IMR-90 (cell line): ENCODE measurements around the gene BCAP31. TPM values are rescaled to one million over a fixed set of nuclear protein-coding genes. Genes with fewer than 3 reads are reported as not detected.
A peak's percentile ranks its signal among the peaks of the same experiment; 100 is the strongest.

Experiments used
- ATAC-seq: fragments of 200-7000 bp; cut with Tn5 transposase; 2 replicates; pipeline ENCODE4 v1.9.1; 2020; ENCODE audit warnings: low read depth, mild to moderate bottlenecking, moderate library complexity
- BruUV-seq: library from RNA; stranded (reverse); fragments of 400-500 nt; replicated peaks from 2 replicates; lab custom pipeline; 2021; lab: Mats Ljungman, UMichigan
- CTCF ChIA-PET: fragments of 300-600 bp; formaldehyde crosslinking; extraction: SDS; loops from one replicate; lab custom pipeline; 2021; ENCODE audit warnings: antibody characterized with exemption; lab: Yijun Ruan, JAX
- POLR2A ChIA-PET: fragments of 300-600 bp; sonication (Branson Sonifier 250); formaldehyde crosslinking; loops from one replicate; lab custom pipeline; 2022; ENCODE audit warnings: antibody characterized with exemption; ENCODE audit not compliant: unreplicated experiment; lab: Charles Lee
- DNase-seq: peaks from one replicate; pipeline ENCODE4 v3.0.0; 2013
- H2AFZ ChIP-seq: replicated peaks from 2 replicates; pipeline ENCODE3; 2013; ENCODE audit warnings: low read length, mild to moderate bottlenecking; ENCODE audit not compliant: poor library complexity
- H2AK5ac ChIP-seq: 2 replicates; pipeline ENCODE4 v1.6.1; 2013; ENCODE audit warnings: low read depth, low read length, inconsistent platforms
- H2AK9ac ChIP-seq: replicated peaks from 2 replicates; pipeline ENCODE3; 2013; ENCODE audit warnings: mild to moderate bottlenecking, low read depth, low read length, moderate library complexity; ENCODE audit not compliant: poor library complexity
- H2BK120ac ChIP-seq: 2 replicates; pipeline ENCODE4 v1.6.1; 2013; ENCODE audit warnings: low read depth, low read length, inconsistent platforms
- H2BK15ac ChIP-seq: 3 replicates; pipeline ENCODE4 v1.6.1; 2013; ENCODE audit warnings: low read depth, low read length, inconsistent platforms
- H2BK20ac ChIP-seq: 2 replicates; pipeline ENCODE4 v1.6.1; 2013; ENCODE audit warnings: low read depth, mild to moderate bottlenecking, inconsistent platforms, low read length, moderate library complexity
- H2BK5ac ChIP-seq: 2 replicates; pipeline ENCODE4 v1.6.1; 2013; ENCODE audit warnings: mild to moderate bottlenecking, low read depth, low read length, inconsistent platforms; ENCODE audit not compliant: poor library complexity, severe bottlenecking
- H3K14ac ChIP-seq: replicated peaks from 2 replicates; pipeline ENCODE4 v1.6.1; 2013; ENCODE audit warnings: low read depth, low read length, inconsistent platforms
- H3K18ac ChIP-seq: 2 replicates; pipeline ENCODE4 v1.6.1; 2013; ENCODE audit warnings: low read depth, low read length, control low read depth
- H3K23ac ChIP-seq: 2 replicates; pipeline ENCODE4 v1.6.1; 2013; ENCODE audit warnings: low read depth, low read length, inconsistent platforms
- H3K27ac ChIP-seq: 2 replicates; pipeline ENCODE4 v1.5.1; 2013; ENCODE audit warnings: mild to moderate bottlenecking, control low read depth, low read length; ENCODE audit not compliant: insufficient read depth
- H3K27me3 ChIP-seq: 2 replicates; pipeline ENCODE4 v1.6.1; 2013; ENCODE audit warnings: low read length; ENCODE audit not compliant: control insufficient read depth, insufficient read depth
- H3K36me3 ChIP-seq: 2 replicates; pipeline ENCODE4 v1.6.1; 2013; ENCODE audit warnings: low read length, mixed read lengths; ENCODE audit not compliant: control insufficient read depth, insufficient read depth
- H3K4ac ChIP-seq: 2 replicates; pipeline ENCODE4 v1.6.1; 2013; ENCODE audit warnings: low read depth, low read length, inconsistent platforms
- H3K4me1 ChIP-seq: 2 replicates; pipeline ENCODE4 v1.6.1; 2013; ENCODE audit warnings: low read length, mixed read lengths; ENCODE audit not compliant: control insufficient read depth, insufficient read depth
- H3K4me2 ChIP-seq: 2 replicates; pipeline ENCODE4 v1.6.1; 2013; ENCODE audit warnings: low read depth, mild to moderate bottlenecking, control low read depth, low read length, moderate library complexity
- H3K4me3 ChIP-seq: 2 replicates; pipeline ENCODE4 v1.5.1; 2013; ENCODE audit warnings: low read depth, mild to moderate bottlenecking, control low read depth, low read length, moderate library complexity; ENCODE audit not compliant: insufficient read depth
- H3K56ac ChIP-seq: 2 replicates; pipeline ENCODE4 v1.6.1; 2013; ENCODE audit warnings: low read length, inconsistent platforms; ENCODE audit not compliant: insufficient read depth; ENCODE audit errors: extremely low read depth
- H3K79me1 ChIP-seq, 2 experiments: 2 replicates each; pipeline ENCODE4 v1.6.1; 2013; ENCODE audit warnings: low read length in 2 of 2, inconsistent platforms in 1 of 2, low read depth in 1 of 2
- H3K9ac ChIP-seq: 2 replicates; pipeline ENCODE4 v1.6.1; 2013; ENCODE audit warnings: low read depth, low read length, control low read depth
- H3K9me1 ChIP-seq: 2 replicates; pipeline ENCODE4 v1.6.1; 2013; ENCODE audit warnings: low read length, inconsistent platforms; ENCODE audit not compliant: insufficient read depth
- H3K9me3 ChIP-seq: 2 replicates; pipeline ENCODE4 v1.6.1; 2013; ENCODE audit warnings: low read length; ENCODE audit not compliant: control insufficient read depth, insufficient read depth
- H4K20me1 ChIP-seq: 2 replicates; pipeline ENCODE4 v1.6.1; 2013; ENCODE audit warnings: low read length, inconsistent platforms; ENCODE audit not compliant: insufficient read depth
- H4K5ac ChIP-seq: 2 replicates; pipeline ENCODE4 v1.6.1; 2013; ENCODE audit warnings: mild to moderate bottlenecking, low read depth, low read length, control low read depth
- H4K8ac ChIP-seq, 2 experiments: 2 replicates each; pipeline ENCODE4 v1.6.1; 2013; ENCODE audit warnings: low read depth in 2 of 2, low read length in 2 of 2, control low read depth in 1 of 2, inconsistent platforms in 1 of 2
- H4K91ac ChIP-seq: 2 replicates; pipeline ENCODE4 v1.6.1; 2013; ENCODE audit warnings: low read depth, low read length, inconsistent platforms; ENCODE audit not compliant: insufficient read depth
- CHD1 ChIP-seq: IDR thresholded peaks from 2 replicates; pipeline ENCODE4 v1.6.1; 2012; ENCODE audit warnings: low read depth, low read length, improper control_type of control experiment
- ELK1 ChIP-seq: fragments of 150-350 bp; IDR thresholded peaks from 2 replicates; pipeline ENCODE4 v1.6.1; 2016; ENCODE audit warnings: low read depth, mild to moderate bottlenecking, low read length, moderate library complexity, borderline replicate concordance
- FOS ChIP-seq: fragments of 150-350 bp; IDR thresholded peaks from 2 replicates; pipeline ENCODE4 v1.6.1; 2016; ENCODE audit warnings: low read depth, low read length
- MAFK ChIP-seq: IDR thresholded peaks from 2 replicates; pipeline ENCODE4 v1.6.1; 2012; ENCODE audit warnings: low read depth, low read length, improper control_type of control experiment
- MAZ ChIP-seq: IDR thresholded peaks from 2 replicates; pipeline ENCODE4 v1.6.1; 2012; ENCODE audit warnings: low read depth, mild to moderate bottlenecking, low read length, improper control_type of control experiment, moderate library complexity, borderline replicate concordance
- RAD21 ChIP-seq: IDR thresholded peaks from 2 replicates; pipeline ENCODE4 v1.6.1; 2012; ENCODE audit warnings: low read length, improper control_type of control experiment
- RCOR1 ChIP-seq: IDR thresholded peaks from 2 replicates; pipeline ENCODE4 v1.6.1; 2012; ENCODE audit warnings: mild to moderate bottlenecking, low read length, improper control_type of control experiment; ENCODE audit not compliant: insufficient replicate concordance
- SMC3 ChIP-seq: fragments of 150-350 bp; IDR thresholded peaks from 2 replicates; pipeline ENCODE4 v1.6.1; 2016; ENCODE audit warnings: low read depth, mild to moderate bottlenecking, antibody characterized with exemption, low read length, moderate library complexity
- WGBS, 2 experiments: methylation state at CpG; one replicate each; pipeline versions ENCODE4 v1.1.5 to v1.1.7; 2013; ENCODE audit warnings: missing lambda C conversion rate in 2 of 2; ENCODE audit not compliant: insufficient read length in 1 of 2; ENCODE audit errors: extremely low coverage in 2 of 2; 5-methylcytosine and 5-hydroxymethylcytosine counted together
- dilution Hi-C: fragments of 300-500 bp; cut with HindIII; formaldehyde crosslinking; loops from one replicate; pipeline ENCODE4 v1.14.3; 2018; ENCODE audit warnings: low sequenced_read_pairs; ENCODE audit not compliant: unreplicated experiment
- in situ Hi-C: fragments of 300-500 bp; cut with MboI; formaldehyde crosslinking; loops from 3 replicates; pipeline ENCODE4 v1.14.3; 2019; ENCODE audit warnings: low sequenced_read_pairs, inconsistent platforms, mixed read lengths
- intact Hi-C: fragments of 100-400 bp; cut with micrococcal nuclease; formaldehyde crosslinking; loops from 2 replicates; pipeline ENCODE4 v1.10.0; 2022
- polyA plus RNA-seq, 3 experiments: library from polyadenylated mRNA; depleted of rRNA; stranded (reverse); fragments of >200 nt; gene quantifications; 2 replicates each; pipeline ENCODE4 v1.2.3, GENCODE V29; 2012; ENCODE audit warnings: low replicate concordance in 1 of 3
- total RNA-seq: library from RNA; depleted of rRNA; stranded (reverse); fragments of >200 nt; gene quantifications from 2 replicates; pipeline ENCODE4 v1.2.3, GENCODE V29; 2012

The BCAP31 gene
- total and polyA plus RNA-seq, 2 of the 4 experiments (the other 2 are of a cell fraction): 125 to 244 TPM

DNA sequence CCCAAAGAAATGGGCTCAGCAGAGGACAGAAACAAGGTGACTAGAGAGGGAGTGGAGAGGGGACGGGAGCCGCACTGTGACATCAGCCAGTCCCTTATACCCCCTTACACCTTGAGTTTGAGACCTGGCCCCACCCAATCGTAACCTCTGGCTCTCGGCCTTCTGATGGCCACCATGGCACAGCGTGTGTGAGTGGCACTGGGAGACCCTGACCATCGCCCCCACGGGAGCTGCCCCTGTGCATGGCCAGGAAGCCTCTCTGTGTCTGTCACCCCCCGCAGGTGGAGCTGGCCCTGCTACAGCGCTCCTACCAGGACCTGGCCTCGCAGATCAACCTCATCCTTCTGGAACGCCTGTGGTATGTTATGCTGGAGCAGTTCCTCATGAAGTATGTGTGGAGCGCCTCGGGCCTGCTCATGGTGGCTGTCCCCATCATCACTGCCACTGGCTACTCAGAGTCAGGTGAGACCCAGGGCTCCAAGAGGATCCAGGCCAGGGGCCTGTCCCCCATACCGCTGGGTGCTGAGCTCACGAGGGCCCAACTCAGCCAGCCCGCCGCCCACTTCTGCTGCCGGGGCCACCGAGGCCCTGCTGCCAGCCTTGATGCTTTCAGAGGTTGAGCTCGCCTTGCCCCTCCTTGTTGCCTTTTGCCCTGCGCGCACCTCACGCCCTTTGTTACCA is 4.9 kb upstream of the BCAP31 start:
- dilution Hi-C loops: no loop called here
- no TSS peak for BruUV-seq

More for the DNA sequence above, 4.9 kb upstream of the BCAP31 start:
- 80% methylated on average over 10 of the region's 23 CpGs; no CpG with 5 or more reads in 1 of the 2 experiments for WGBS, 2 experiments
- Histone ChIP-seq H2BK15ac (no peak overlapping the region), H3K23ac (no peak overlapping the region), H2BK5ac (no peak overlapping the region), H3K9ac (no peak overlapping the region), H2AFZ (no peak overlapping the region), H3K18ac (no peak overlapping the region), H3K4me3 (no peak overlapping the region), H3K27ac (no peak overlapping the region), H3K36me3 (peaks cover 2% of the 10 kb centered on the region; the same call in 1 of the 2 replicates), H3K4me1 (peaks cover 15% of the 10 kb centered on the region), H3K27me3 (no peaks in the 10 kb centered on the region), H4K8ac (no peak overlapping the region), H4K91ac (no peak overlapping the region), H2AK5ac (no peak overlapping the region), H3K56ac (no peak overlapping the region), H2AK9ac (peak overlapping the region; percentile 16), H3K9me1 (0 out of 2 replicates have a peak, but pooled peaks cover 5% of the 10 kb centered on the region), H3K4me2 (no peak overlapping the region), H4K5ac (no peak overlapping the region), H3K79me1 (peaks cover 0 to 19% of the 10 kb centered on the region in 2 experiments; a peak in 2 of 4 replicates), H2BK120ac (no peak overlapping the region), H2BK20ac (no peak overlapping the region), H3K14ac (no peak overlapping the region), H3K4ac (no peak overlapping the region), H4K20me1 (no peaks in the 10 kb centered on the region), H3K9me3 (no peaks in the 10 kb centered on the region; the same call in 1 of the 2 replicates)
- intact Hi-C loops: no loop called here
- ChIA-PET CTCF (no interaction called here), POLR2A (no interaction called here)
- DNase-seq (no peak), ATAC-seq (no peak)
- in situ Hi-C loops: no loop called here
- TF ChIP-seq FOS: no peak
- no peak for TF ChIP-seq SMC3
- no peak for TF ChIP-seq RCOR1
- TF ChIP-seq MAZ: no peak
- TF ChIP-seq ELK1: no peak
- no peak for TF ChIP-seq CHD1
- TF ChIP-seq RAD21: no peak
- no peak for TF ChIP-seq MAFK
